SU-DHL-6 (cell line): ENCODE results near the gene MRPS2.

Experiments used
- EZH2phosphoT487 ChIP-seq: fragments of 200-600 bp; sonication (generic), shearing (Covaris generic); conservative IDR thresholded peaks from 2 replicates; pipeline ENCODE4 v1.6.1; 2018; ENCODE audit warnings: mild to moderate bottlenecking, antibody characterized with exemption, low read length, moderate library complexity, mixed read lengths
- TF ChIP-seq, protein P1 (sequence below): fragments of 200-600 bp; sonication (generic); IDR thresholded peaks from one replicate; pipeline ENCODE4 v1.5.1; 2017; ENCODE audit warnings: antibody characterized with exemption, mild to moderate bottlenecking, low read length, moderate library complexity; ENCODE audit not compliant: insufficient read depth, poor library complexity, severe bottlenecking

DNA sequence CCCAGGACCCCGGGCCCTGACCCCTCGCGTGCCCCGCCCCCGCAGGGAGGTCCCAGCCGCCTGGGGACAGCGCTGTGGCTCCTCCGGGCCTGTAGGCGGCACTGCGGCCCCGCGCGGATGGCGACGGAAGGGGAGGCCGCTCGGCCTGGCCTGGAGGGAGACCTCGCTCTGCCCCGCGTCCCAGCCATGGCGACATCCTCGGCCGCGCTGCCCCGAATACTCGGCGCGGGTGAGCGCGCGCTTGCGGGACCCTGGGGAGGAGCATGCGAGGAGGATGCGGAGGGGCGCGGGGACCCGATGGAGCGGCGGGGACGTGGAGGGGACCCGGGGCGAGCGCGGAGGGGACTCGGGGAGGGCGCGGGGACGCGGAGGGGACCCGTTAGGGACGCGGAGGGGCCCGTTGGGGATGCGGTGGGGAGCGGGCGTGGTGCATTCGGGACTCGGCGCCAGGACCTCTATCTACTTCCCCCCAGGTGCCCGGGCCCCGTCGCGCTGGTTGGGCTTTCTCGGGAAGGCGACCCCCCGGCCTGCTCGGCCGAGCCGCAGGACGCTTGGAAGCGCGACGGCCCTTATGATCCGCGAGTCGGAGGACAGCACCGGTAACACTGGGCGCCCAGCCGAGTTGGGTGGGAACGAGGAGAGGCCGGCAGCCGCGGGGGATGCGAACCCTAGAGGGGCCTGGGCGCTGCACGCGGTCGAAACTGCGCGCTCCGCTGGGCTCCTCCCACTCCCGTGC is at the start of gene MRPS2:
- TF ChIP-seq, protein P1, sequence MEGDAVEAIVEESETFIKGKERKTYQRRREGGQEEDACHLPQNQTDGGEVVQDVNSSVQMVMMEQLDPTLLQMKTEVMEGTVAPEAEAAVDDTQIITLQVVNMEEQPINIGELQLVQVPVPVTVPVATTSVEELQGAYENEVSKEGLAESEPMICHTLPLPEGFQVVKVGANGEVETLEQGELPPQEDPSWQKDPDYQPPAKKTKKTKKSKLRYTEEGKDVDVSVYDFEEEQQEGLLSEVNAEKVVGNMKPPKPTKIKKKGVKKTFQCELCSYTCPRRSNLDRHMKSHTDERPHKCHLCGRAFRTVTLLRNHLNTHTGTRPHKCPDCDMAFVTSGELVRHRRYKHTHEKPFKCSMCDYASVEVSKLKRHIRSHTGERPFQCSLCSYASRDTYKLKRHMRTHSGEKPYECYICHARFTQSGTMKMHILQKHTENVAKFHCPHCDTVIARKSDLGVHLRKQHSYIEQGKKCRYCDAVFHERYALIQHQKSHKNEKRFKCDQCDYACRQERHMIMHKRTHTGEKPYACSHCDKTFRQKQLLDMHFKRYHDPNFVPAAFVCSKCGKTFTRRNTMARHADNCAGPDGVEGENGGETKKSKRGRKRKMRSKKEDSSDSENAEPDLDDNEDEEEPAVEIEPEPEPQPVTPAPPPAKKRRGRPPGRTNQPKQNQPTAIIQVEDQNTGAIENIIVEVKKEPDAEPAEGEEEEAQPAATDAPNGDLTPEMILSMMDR: peak; percentile 74
- no peak for TF ChIP-seq EZH2phosphoT487
